ENCODE measurements around the gene PDZD8.

GRCh38 chr10:117339979-117340378 is 35.3 kb downstream of the PDZD8 start:
- TF ChIP-seq PAX5 (IDR thresholded peaks at IDR 0.05; ENCODE audit: insufficient read depth, low read length, severe bottlenecking) (no peak), SPI1 (IDR thresholded peaks at IDR 0.05; ENCODE audit: low read depth, low read length) (no peak), POLR2A (IDR thresholded peaks at IDR 0.05; ENCODE audit: low read depth, low read length) (no peak), POU2F2 (IDR thresholded peaks at IDR 0.05; ENCODE audit: low read depth, low read length) (no peak), POLR2AphosphoS5 (IDR thresholded peaks at IDR 0.05; ENCODE audit: low read depth, low read length) (no peak), TAF1 (IDR thresholded peaks at IDR 0.05; ENCODE audit: low read depth, low read length) (no peak)

Measured in GM12891 (cell line).